Sigmoid colon (tissue), 7 donors: ENCODE results near the gene SLC31A1. TPM values are rescaled to one million over a fixed set of nuclear protein-coding genes. Genes with fewer than 3 reads are reported as not detected.

Experiments used
- DNase-seq: peaks from one replicate; pipeline ENCODE4 v3.0.0-alpha.2; 2019
- H3K27ac ChIP-seq, 4 donors: fragments of 200-600 bp; sonication (generic); one replicate each; pipeline ENCODE4 v1.5.1; 2016 to 2019; ENCODE audit warnings: mild to moderate bottlenecking in 1 of 4
- H3K27me3 ChIP-seq, 3 donors: fragments of 200-600 bp; sonication (generic); one replicate each; pipeline ENCODE4 v1.5.1; 2019; ENCODE audit warnings: mild to moderate bottlenecking in 1 of 3
- H3K36me3 ChIP-seq, 4 donors: fragments of 200-600 bp; sonication (generic); one replicate each; pipeline ENCODE4 v1.5.1; 2016 to 2019
- H3K4me1 ChIP-seq, 4 donors: fragments of 200-600 bp; sonication (generic); one replicate each; pipeline ENCODE4 v1.5.1; 2017 to 2019
- H3K4me3 ChIP-seq, 4 donors: fragments of 200-600 bp; sonication (generic); one replicate each; pipeline ENCODE4 v1.5.1; 2017 to 2019; ENCODE audit warnings: mild to moderate bottlenecking in 2 of 4, moderate library complexity in 1 of 4
- H3K9me3 ChIP-seq, 4 donors: fragments of 200-600 bp in 3 of 4; sonication (generic) in 3 of 4; one replicate each; pipeline versions ENCODE4 v1.5.1 to v1.6.1; 2013 to 2019
- EP300 ChIP-seq, 4 donors: sonication (generic); formaldehyde crosslinking; IDR thresholded peaks; one replicate each; pipeline ENCODE4 v1.6.1; 2017; ENCODE audit warnings: antibody characterized with exemption in 4 of 4
- POLR2A ChIP-seq, 2 donors: fragments of 450-650 bp; IDR thresholded peaks; one replicate each; pipeline ENCODE4 v1.6.1; 2016; ENCODE audit warnings: antibody characterized with exemption in 2 of 2, mild to moderate bottlenecking in 2 of 2, moderate library complexity in 2 of 2
- POLR2AphosphoS5 ChIP-seq, 4 donors: sonication (generic); formaldehyde crosslinking; IDR thresholded peaks; one replicate each; pipeline ENCODE4 v1.6.1; 2017; ENCODE audit warnings: antibody characterized with exemption in 4 of 4
- WGBS, 2 donors: extraction: QIAGEN DNeasy Blood & Tissue Kit; methylation state at CpG; one replicate each; pipeline ENCODE4 v1.1.7; 2013; 5-methylcytosine and 5-hydroxymethylcytosine counted together
- intact Hi-C: fragments of 100-400 bp; cut with DNase I; formaldehyde crosslinking; loops from one replicate; pipeline ENCODE4 v1.15.1; 2023
- polyA plus RNA-seq, 3 donors: library from polyadenylated mRNA; stranded (reverse); fragments of 200-250 nt; gene quantifications; one replicate each; pipeline ENCODE4 v1.2.3, GENCODE V29; 2013
- total RNA-seq, 4 donors: library from RNA; depleted of rRNA; stranded (reverse); fragments of >200 nt; gene quantifications; one replicate each; pipeline ENCODE4 v1.1.0, GENCODE V29; 2016
- TF ChIP-seq, protein P1 (sequence below), 4 experiments: fragments of 450-650 bp in 3 of 4; fragments of 200-600 bp in 1 of 4; IDR thresholded peaks; one replicate each; pipeline ENCODE4 v1.5.1; 2016 to 2019; ENCODE audit warnings: antibody characterized with exemption in 4 of 4, mild to moderate bottlenecking in 3 of 4, moderate library complexity in 2 of 4
- donor health status: healthy with polysubstance abuse.
- donor health status: Bipolar disorder and iron deficiency.
- donor health status: healthy.

The SLC31A1 gene
- total and polyA plus RNA-seq, 7 donors: 4.2 to 28.0 (median 9.1) TPM

DNA sequence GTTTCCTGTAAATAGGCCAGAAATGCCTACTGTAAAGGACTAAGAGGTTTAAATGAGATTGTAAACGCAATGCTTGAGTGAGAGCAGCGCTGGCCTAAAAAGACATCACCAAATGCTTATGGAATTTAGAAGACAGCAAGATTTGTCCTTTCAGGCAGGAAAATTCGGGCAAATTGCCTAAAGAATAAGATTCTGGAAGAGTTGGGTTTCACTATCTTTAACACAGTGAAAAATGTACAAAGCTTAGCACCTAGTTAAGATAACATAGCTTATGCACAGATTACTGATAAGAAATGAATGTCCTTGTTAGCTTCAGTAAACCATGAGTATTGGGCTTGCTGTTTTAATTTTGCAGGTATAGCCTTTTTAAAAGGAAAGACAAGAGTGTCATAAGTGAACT is 4.9 kb upstream of the SLC31A1 start:
- Histone ChIP-seq H3K27me3 (no peaks in the 10 kb centered on the region), H3K4me3 (no peak overlapping the region), H3K4me1 (peaks cover 0 to 27% (median 18%) of the 10 kb centered on the region in 4 donors), H3K36me3 (no peaks in the 10 kb centered on the region), H3K9me3 (no peaks in the 10 kb centered on the region), H3K27ac (no peak overlapping the region)
- WGBS, 2 donors: 92 to 95% methylated on average over 3 of the region's 3 CpGs
- intact Hi-C loops: no loop called here
- DNase-seq: no peak
- TF ChIP-seq POLR2A (IDR thresholded peaks at IDR 0.05) (no peak), POLR2AphosphoS5 (IDR thresholded peaks at IDR 0.05) (no peak), EP300 (IDR thresholded peaks at IDR 0.05) (no peak)
- TF ChIP-seq, protein P1, sequence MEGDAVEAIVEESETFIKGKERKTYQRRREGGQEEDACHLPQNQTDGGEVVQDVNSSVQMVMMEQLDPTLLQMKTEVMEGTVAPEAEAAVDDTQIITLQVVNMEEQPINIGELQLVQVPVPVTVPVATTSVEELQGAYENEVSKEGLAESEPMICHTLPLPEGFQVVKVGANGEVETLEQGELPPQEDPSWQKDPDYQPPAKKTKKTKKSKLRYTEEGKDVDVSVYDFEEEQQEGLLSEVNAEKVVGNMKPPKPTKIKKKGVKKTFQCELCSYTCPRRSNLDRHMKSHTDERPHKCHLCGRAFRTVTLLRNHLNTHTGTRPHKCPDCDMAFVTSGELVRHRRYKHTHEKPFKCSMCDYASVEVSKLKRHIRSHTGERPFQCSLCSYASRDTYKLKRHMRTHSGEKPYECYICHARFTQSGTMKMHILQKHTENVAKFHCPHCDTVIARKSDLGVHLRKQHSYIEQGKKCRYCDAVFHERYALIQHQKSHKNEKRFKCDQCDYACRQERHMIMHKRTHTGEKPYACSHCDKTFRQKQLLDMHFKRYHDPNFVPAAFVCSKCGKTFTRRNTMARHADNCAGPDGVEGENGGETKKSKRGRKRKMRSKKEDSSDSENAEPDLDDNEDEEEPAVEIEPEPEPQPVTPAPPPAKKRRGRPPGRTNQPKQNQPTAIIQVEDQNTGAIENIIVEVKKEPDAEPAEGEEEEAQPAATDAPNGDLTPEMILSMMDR (IDR thresholded peaks at IDR 0.05): no peak

DNA sequence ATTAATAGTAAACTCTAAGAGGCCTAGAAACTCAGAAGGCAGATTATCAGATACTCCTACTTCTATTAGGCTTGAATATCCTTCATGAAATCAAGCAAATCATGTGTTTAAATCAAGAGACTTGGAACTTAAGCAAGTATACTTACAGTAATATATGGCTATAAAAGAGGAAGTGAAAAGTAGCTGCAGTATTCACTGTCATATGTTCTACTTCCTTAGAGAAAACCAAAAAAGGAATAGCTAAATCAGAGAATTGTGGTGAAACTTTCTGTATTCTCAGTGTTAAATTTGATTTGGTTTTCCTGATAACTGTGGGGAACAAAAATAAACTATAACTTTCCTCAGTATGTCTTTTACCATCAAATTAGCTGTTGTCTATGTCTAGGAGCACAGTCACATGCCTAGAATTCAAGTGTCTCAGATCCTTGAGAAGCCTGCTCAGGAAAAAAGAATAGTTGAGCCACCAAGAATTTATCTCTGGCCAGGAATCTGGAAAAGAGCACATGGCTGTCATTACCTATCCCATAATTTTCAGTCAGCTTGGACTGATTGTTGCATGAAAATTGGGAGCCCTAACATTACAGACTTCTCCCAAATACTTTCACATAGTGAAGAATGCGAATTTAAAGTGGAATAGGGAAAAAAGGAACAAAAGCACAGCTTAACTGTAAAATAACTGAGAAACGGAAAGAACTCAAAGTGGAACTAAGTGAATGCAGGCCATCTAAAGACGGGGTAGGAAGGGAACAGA is 2.0 kb upstream of the SLC31A1 start:
- Histone ChIP-seq H3K27ac (peak overlapping the region in 3 of 4 donors; percentile 1 to 86 (median 11)), H3K4me3 (peak overlapping the region in 2 of 4 donors; percentile 66)
- WGBS, 2 donors: 52 to 80% methylated on average over 3 of the region's 3 CpGs

DNA sequence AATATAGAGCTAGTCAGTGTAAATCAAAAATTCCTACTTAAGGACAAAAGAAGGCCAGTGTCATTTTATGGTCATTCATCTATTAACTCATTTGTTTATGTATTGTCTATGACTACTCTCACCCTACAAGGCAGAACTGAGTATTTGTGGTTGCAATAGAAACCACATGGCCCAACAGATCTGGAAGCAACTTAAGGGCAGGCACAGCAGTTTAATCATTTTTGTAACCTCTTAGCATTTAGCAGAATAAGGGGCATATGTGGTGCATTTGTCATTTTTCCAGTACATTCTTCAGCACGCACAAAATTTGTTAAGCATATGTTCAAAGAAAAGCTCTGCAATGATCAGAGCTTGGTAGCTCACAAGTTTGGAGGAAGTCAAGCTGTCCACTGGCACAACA is 1.4 kb upstream of the SLC31A1 start:
- H3K27me3 ChIP-seq: no peaks in the 10 kb centered on the region
- 28 to 38% methylated on average over 1 of the region's 1 CpG for WGBS, 2 donors
- intact Hi-C loops: loop anchor here (5.0 kb wide), 2 partner anchors 68 to 192 kb away; partner anchors contain the start of genes C9orf43, POLE3 and SLC31A2
- DNase-seq: no peak
- H3K27ac ChIP-seq: peak overlapping the region in 2 of 4 donors; percentile 11 to 86
- peaks cover 0 to 46% (median 28%) of the 10 kb centered on the region in 4 donors for H3K4me1 ChIP-seq
- TF ChIP-seq POLR2AphosphoS5 (IDR thresholded peaks at IDR 0.05) (no peak), EP300 (IDR thresholded peaks at IDR 0.05) (no peak), POLR2A (IDR thresholded peaks at IDR 0.05) (no peak)
- TF ChIP-seq, protein P1 (IDR thresholded peaks at IDR 0.05): no peak
- peak overlapping the region; percentile 61 to 76 (median 66) for H3K4me3 ChIP-seq
- H3K9me3 ChIP-seq: no peaks in the 10 kb centered on the region
- no peaks in the 10 kb centered on the region for H3K36me3 ChIP-seq

More for the DNA sequence above, 2.0 kb upstream of the SLC31A1 start:
- Histone ChIP-seq H3K9me3 (no peaks in the 10 kb centered on the region), H3K27me3 (no peaks in the 10 kb centered on the region), H3K36me3 (no peaks in the 10 kb centered on the region), H3K4me1 (peaks cover 0 to 46% (median 28%) of the 10 kb centered on the region in 4 donors)
- no peak for DNase-seq
- intact Hi-C loops: no loop called here
- no peak for TF ChIP-seq EP300 (IDR thresholded peaks at IDR 0.05)
- peak in 1 of 4 donors; percentile 17 for TF ChIP-seq POLR2AphosphoS5 (IDR thresholded peaks at IDR 0.05)

DNA sequence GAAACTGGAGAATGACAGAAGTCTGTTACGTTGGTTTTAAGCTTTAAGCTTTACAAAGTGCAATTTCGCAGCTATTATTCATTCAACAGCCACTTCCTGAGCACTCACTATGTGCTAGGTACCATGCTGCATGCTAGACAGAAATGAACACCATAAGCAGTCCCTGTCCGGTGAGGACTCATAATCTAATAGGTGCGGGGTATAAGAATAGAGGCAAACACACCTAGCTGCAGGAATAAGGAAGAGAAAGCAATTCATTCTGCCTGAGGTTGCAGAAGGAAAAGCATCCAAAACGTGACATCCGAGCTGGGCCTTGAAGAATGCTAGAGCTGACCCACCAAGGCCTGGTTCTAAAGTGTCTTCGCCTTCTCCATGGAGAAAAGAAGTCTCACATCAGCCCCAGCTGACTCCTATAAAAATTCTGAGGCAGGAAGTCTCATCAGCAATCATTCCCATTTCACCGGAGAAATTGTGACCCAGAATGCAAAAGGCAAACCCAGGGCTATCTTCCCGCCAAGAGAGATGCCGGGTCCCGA is 809 bp upstream of the SLC31A1 start:
- peaks cover 0 to 46% (median 28%) of the 10 kb centered on the region in 4 donors for H3K4me1 ChIP-seq
- intact Hi-C loops: loop anchor here (1.0 to 5.0 kb wide), 3 partner anchors 55 to 192 kb away; partner anchors contain the start of genes C9orf43, CDC26, POLE3 and PRPF4
- peak overlapping the region; percentile 81 to 89 (median 87) for H3K27ac ChIP-seq
- H3K27me3 ChIP-seq: no peaks in the 10 kb centered on the region
- WGBS, 2 donors: 1 to 7% methylated on average over 11 of the region's 11 CpGs
- peak overlapping the region; percentile 61 to 76 (median 66) for H3K4me3 ChIP-seq
- DNase-seq: no peak
- H3K9me3 ChIP-seq: no peaks in the 10 kb centered on the region
- no peaks in the 10 kb centered on the region for H3K36me3 ChIP-seq
- TF ChIP-seq, protein P1 (IDR thresholded peaks at IDR 0.05): no peak
- no peak for TF ChIP-seq POLR2AphosphoS5 (IDR thresholded peaks at IDR 0.05)
- TF ChIP-seq POLR2A (IDR thresholded peaks at IDR 0.05): no peak
- no peak for TF ChIP-seq EP300 (IDR thresholded peaks at IDR 0.05)
